Neural crest cell (in vitro differentiated cells): Measurements from ENCODE around the gene TTLL12. TPM values are rescaled to one million over a fixed set of nuclear protein-coding genes. Genes with fewer than 3 reads are reported as not detected.

ENCODE experiments used
- DNase-seq: peaks from one replicate; pipeline ENCODE4 v3.0.0; 2021; ENCODE audit warnings: low read depth, mixed read lengths, low spot score
- H3K27ac Mint-ChIP-seq: one replicate; pipeline ENCODE4 v1.8.0; 2021; ENCODE audit warnings: mild to moderate bottlenecking, mixed read lengths; ENCODE audit not compliant: unreplicated experiment
- H3K27me3 Mint-ChIP-seq: 2 replicates; pipeline ENCODE4 v1.8.0; 2021; ENCODE audit warnings: low read depth, mild to moderate bottlenecking, mixed read lengths
- H3K36me3 Mint-ChIP-seq: 2 replicates; pipeline ENCODE4 v1.8.0; 2021; ENCODE audit warnings: low read depth, mild to moderate bottlenecking, mixed read lengths
- H3K4me1 Mint-ChIP-seq: 2 replicates; pipeline ENCODE4 v1.8.0; 2021; ENCODE audit warnings: mixed read lengths
- H3K4me3 Mint-ChIP-seq: one replicate; pipeline ENCODE4 v1.8.0; 2021; ENCODE audit warnings: mild to moderate bottlenecking, mixed read lengths
- H3K9me3 Mint-ChIP-seq: 2 replicates; pipeline ENCODE4 v1.8.0; 2021; ENCODE audit warnings: mixed read lengths
- total RNA-seq: library from RNA; stranded (reverse); gene quantifications from 2 replicates; pipeline ENCODE4 v1.2.1, GENCODE V29; 2021
- TF ChIP-seq, protein P1 (sequence below): fragments of 200-600 bp; sonication (generic); conservative IDR thresholded peaks from 2 replicates; pipeline ENCODE4 v1.5.0; 2021; ENCODE audit warnings: antibody characterized with exemption, mild to moderate bottlenecking

TTLL12 gene
- total RNA-seq, 1 donor from 2014 or later, result 72.4 TPM

DNA sequence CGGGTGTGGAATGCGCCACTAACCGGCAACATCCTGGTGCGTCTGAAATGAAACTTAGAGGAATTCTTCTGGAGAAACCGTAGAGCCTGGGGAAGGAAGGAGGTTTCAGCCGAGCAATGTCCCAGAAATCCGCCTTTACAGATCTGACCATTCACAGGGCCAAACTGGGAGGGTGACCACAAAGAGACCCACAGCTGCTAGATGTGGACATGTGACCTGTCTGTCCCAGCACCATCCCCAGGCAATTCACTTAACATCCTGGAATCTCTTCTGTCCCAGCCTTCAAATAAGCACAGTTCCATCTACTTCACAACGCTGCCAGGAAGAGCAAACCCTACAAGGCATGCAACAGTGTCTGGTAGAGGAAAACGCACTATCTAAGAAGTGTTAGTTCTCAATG, 53.5 kb downstream of the TTLL12 start:
- Mint-ChIP-seq H3K4me3 (no peak overlapping the region), H3K27me3 (no peaks in the 10 kb centered on the region), H3K27ac (no peak overlapping the region), H3K4me1 (no peaks in the 10 kb centered on the region), H3K36me3 (peaks cover 13% of the 10 kb centered on the region), H3K9me3 (no peaks in the 10 kb centered on the region)
- DNase-seq, result no peak
- TF ChIP-seq, protein P1, sequence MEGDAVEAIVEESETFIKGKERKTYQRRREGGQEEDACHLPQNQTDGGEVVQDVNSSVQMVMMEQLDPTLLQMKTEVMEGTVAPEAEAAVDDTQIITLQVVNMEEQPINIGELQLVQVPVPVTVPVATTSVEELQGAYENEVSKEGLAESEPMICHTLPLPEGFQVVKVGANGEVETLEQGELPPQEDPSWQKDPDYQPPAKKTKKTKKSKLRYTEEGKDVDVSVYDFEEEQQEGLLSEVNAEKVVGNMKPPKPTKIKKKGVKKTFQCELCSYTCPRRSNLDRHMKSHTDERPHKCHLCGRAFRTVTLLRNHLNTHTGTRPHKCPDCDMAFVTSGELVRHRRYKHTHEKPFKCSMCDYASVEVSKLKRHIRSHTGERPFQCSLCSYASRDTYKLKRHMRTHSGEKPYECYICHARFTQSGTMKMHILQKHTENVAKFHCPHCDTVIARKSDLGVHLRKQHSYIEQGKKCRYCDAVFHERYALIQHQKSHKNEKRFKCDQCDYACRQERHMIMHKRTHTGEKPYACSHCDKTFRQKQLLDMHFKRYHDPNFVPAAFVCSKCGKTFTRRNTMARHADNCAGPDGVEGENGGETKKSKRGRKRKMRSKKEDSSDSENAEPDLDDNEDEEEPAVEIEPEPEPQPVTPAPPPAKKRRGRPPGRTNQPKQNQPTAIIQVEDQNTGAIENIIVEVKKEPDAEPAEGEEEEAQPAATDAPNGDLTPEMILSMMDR, result no peak

DNA sequence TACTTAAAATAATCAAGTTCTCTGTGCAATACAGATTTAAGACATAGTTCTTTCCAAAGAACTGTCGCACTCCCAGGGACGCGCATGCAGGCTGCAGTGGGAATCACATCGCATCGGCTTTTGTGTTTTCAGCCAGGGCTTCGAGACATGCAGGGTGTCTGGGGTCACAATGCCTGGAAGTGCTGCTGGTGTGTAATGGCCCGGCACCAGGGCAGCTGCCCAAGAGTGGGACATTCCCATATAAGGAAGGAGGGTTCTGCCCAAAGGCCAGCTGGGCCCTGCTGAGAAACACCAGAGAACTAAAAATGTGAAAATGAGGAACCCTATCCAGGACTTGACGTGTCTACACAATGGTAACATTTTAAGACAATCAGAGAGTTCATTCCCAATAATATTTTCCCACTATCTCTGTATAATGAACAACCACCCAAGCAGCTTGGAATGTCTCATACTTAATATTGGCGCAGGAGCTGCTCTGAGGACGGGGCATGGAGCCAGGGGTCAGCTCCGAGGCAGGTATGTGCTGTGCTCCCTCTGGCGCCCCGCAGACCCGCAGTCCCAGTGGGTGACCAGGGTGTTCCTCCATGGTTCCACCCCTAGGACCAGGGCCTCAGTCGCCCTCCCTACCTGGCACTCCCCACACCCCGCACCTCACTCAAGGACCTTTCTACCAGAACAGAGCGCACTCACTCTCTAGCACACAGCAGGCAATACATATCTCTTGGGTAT, 55.0 kb downstream of the TTLL12 start:
- Mint-ChIP-seq H3K9me3 (no peaks in the 10 kb centered on the region), H3K36me3 (peaks cover 11% of the 10 kb centered on the region), H3K4me1 (no peaks in the 10 kb centered on the region)

DNA sequence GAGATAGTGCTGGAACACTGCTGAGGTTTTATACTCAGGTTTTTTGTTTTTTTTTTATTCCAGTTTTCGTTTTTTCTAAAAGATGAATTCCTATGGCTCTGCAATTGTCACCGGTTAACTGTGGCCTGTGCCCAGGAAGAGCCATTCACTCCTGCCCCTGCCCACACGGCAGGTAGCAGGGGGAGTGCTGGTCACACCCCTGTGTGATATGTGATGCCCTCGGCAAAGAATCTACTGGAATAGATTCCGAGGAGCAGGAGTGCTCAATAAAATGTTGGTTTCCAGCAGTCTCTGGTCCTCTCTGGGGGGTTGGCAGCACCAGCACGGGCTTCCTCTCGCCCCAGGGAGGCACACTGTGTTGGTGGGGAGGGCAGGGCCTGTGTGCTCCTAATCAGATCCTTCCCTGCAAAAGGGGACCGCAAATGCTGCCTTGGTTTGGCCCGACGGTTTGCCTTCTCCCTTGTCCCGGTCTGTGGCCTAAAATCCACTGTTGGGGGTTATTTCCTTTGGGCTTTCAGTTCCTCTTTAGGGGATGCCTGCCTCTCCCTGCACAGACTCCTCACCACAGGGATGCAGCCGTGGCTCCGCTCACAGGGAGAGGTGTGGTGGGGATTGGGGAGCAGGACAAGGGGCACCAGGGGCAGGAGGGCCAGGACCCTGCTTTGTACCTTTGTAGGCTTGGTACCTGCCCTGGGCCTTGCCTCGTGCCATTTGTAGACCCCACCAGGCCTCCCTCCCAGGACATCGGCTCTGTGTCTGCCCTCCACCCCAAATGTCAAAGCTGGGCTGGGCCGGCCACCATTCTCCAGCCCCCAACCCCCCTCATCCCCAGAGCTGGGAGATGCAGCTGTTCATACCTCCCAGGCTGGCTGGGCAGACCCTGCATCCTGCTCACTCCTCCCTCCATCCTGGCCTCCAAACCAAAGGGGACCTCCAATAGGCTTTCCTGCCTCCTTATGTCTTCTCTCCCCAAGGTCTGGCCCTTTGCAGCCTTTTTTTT, 57.2 kb downstream of the TTLL12 start:
- peaks cover 7% of the 10 kb centered on the region for H3K36me3 Mint-ChIP-seq
- TF ChIP-seq, protein P1, result no peak
- no peaks in the 10 kb centered on the region for H3K4me1 Mint-ChIP-seq
- no peaks in the 10 kb centered on the region for H3K27me3 Mint-ChIP-seq
- H3K9me3 Mint-ChIP-seq, result no peaks in the 10 kb centered on the region
- H3K4me3 Mint-ChIP-seq, result no peak overlapping the region
- H3K27ac Mint-ChIP-seq, result no peak overlapping the region
- DNase-seq, result no peak

More for the DNA sequence above, 55.0 kb downstream of the TTLL12 start:
- no peak overlapping the region for H3K4me3 Mint-ChIP-seq
- TF ChIP-seq, protein P1, result no peak
- no peaks in the 10 kb centered on the region for H3K27me3 Mint-ChIP-seq
- DNase-seq, result no peak
- peak overlapping the region; percentile 75 for H3K27ac Mint-ChIP-seq

DNA sequence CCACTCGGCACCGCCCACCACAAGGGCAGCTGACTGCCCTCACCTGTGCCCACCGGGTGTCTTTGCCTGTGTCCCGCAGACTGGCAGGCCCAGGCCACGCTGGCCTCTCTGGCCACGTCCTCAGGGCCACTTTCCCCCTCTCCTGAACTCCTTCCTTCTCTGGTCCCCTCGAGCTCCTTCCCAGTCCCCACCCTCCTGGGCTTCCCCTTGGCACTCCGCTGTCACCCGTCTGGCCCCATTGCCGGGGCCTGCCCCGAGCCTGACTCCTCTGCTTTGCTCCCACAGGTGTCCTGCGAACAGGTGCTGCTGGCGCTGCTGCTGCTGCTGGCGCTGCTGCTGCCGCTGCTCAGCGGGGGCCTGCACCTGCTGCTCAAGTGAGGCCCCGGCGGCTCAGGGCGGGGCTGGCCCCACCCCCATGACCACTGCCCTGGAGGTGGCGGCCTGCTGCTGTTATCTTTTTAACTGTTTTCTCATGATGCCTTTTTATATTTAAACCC, 58.0 kb downstream of the TTLL12 start:
- Mint-ChIP-seq H3K4me1 (no peaks in the 10 kb centered on the region), H3K36me3 (peaks cover 4% of the 10 kb centered on the region), H3K27ac (no peak overlapping the region), H3K27me3 (no peaks in the 10 kb centered on the region), H3K9me3 (no peaks in the 10 kb centered on the region), H3K4me3 (no peak overlapping the region)
- TF ChIP-seq, protein P1, result no peak
- DNase-seq, result no peak

DNA sequence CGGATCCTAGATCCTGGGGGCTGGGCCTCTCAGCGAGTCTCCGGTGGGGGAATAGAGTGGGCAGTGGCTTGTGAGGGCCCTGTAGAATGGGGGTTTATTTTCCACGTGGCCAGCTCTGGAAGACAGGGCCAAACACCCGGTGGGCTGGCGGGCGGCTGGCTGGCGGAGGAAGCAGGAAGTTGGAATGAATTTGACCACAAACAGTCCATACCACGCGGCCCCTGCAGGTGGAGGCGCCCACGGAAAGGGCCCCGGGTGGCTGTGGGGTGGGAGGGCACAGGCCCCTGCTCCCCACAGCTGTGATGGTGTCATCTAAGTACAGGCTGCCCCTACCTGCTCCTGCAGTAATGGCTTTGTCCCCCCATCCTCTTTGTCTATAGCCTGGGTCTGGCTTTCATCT, 58.8 kb downstream of the TTLL12 start:
- TF ChIP-seq, protein P1, result no peak
- H3K4me3 Mint-ChIP-seq, result no peak overlapping the region
- no peaks in the 10 kb centered on the region for H3K9me3 Mint-ChIP-seq
- no peaks in the 10 kb centered on the region for H3K36me3 Mint-ChIP-seq
- H3K27ac Mint-ChIP-seq, result no peak overlapping the region
- H3K4me1 Mint-ChIP-seq, result no peaks in the 10 kb centered on the region
- DNase-seq, result no peak
- H3K27me3 Mint-ChIP-seq, result no peaks in the 10 kb centered on the region
